HG02759 (cell line): ENCODE data around the gene SELENOM.
"Not testable (repeated sequence)": the region's sequence is repeated elsewhere in the genome, so short reads cannot be mapped to it uniquely, and the experiment has no call there.

ENCODE experiments used
- ATAC-seq: cut with Tn5 transposase; IDR thresholded peaks from one replicate; pipeline ENCODE4 v1.9.1; 2021; ENCODE audit warnings: mild to moderate bottlenecking, moderate library complexity; ENCODE audit not compliant: unreplicated experiment

The SELENOM gene

GRCh38 chr22:31080848-31081649, 26.3 kb downstream of the SELENOM start, which contains the start of gene SMTN:
Gene SMTN (plus strand): TSS chr22:31081318. CDS start chr22:31083259, 1,941 bp downstream.
- ATAC-seq = peak; percentile 61

- no peak for ATAC-seq
Observed at GRCh38 chr22:31080164-31080847, 27.1 kb downstream of the SELENOM start.

- no peak for ATAC-seq
Observed at GRCh38 chr22:31079095-31079642, 28.2 kb downstream of the SELENOM start.

GRCh38 chr22:31078389-31078788, 29.0 kb downstream of the SELENOM start:
- not testable (repeated sequence) for ATAC-seq

GRCh38 chr22:31077681-31078080, 29.7 kb downstream of the SELENOM start:
- ATAC-seq = no peak

- no peak for ATAC-seq
Observed at GRCh38 chr22:31075961-31076360, 31.4 kb downstream of the SELENOM start.

- not testable (repeated sequence) for ATAC-seq
Observed at GRCh38 chr22:31073545-31074145, 33.7 kb downstream of the SELENOM start.

- not testable (repeated sequence) for ATAC-seq
Observed at GRCh38 chr22:31073125-31073524, 34.2 kb downstream of the SELENOM start.

- not testable (repeated sequence) for ATAC-seq
Observed at GRCh38 chr22:31069691-31070314, 37.6 kb downstream of the SELENOM start.

GRCh38 chr22:31068970-31069369, 38.4 kb downstream of the SELENOM start:
- no peak for ATAC-seq

GRCh38 chr22:31064369-31064768, 43.0 kb downstream of the SELENOM start:
- no peak for ATAC-seq

GRCh38 chr22:31062566-31063230, 44.7 kb downstream of the SELENOM start:
- no peak for ATAC-seq

GRCh38 chr22:31059663-31060062, 47.7 kb downstream of the SELENOM start:
- not testable (repeated sequence) for ATAC-seq

- ATAC-seq = no peak
Observed at GRCh38 chr22:31056986-31057599, 50.3 kb downstream of the SELENOM start.

GRCh38 chr22:31055635-31056159, 51.7 kb downstream of the SELENOM start:
- ATAC-seq = no peak

GRCh38 chr22:31055117-31055634, 52.2 kb downstream of the SELENOM start:
- ATAC-seq = no peak
